ENCODE results near the gene NCOA7. TPM values are rescaled to one million over a fixed set of nuclear protein-coding genes. Genes with fewer than 3 reads are reported as not detected.

The NCOA7 gene
- total and polyA plus RNA-seq, 9 of the 15 experiments (the other 6 are each of a cell fraction or from before 2014, with no cell fraction given) = 5.8 to 14.6 (median 9.3) TPM

- TF ChIP-seq HES1 (IDR thresholded peaks at IDR 0.05; ENCODE audit: low read depth) (no peak), TSHZ1 (CRISPR knock-in tag; IDR thresholded peaks at IDR 0.05) (no peak), MAZ (CRISPR knock-in tag; conservative IDR thresholded peaks at IDR 0.05 in 1 of 2, IDR thresholded peaks at IDR 0.05 in 1 of 2) (no peak), BMI1 (IDR thresholded peaks at IDR 0.05; ENCODE audit: low read length) (no peak), ZNF609 (CRISPR knock-in tag; IDR thresholded peaks at IDR 0.05; ENCODE audit: borderline replicate concordance) (no peak), ZNF445 (CRISPR knock-in tag; IDR thresholded peaks at IDR 0.05; ENCODE audit: low read depth) (no peak), EZH2 (IDR thresholded peaks at IDR 0.05; ENCODE audit: borderline replicate concordance, low read depth, low read length) (no peak), ZBTB11 (CRISPR knock-in tag; IDR thresholded peaks at IDR 0.05) (no peak), TRIM25 (IDR thresholded peaks at IDR 0.05; ENCODE audit: borderline replicate concordance) (no peak), CREBBP (IDR thresholded peaks at IDR 0.05; ENCODE audit: low read depth, low read length) (no peak)
These were observed 153.0 kb downstream of the NCOA7 start (continued) for GRCh38 chr6:125943528-125944433.
